ENCODE measurements around the gene COL4A2.

- no peak for TF ChIP-seq CTCF (IDR thresholded peaks at IDR 0.05 in 4 of 5, conservative IDR thresholded peaks at IDR 0.05 in 1 of 5)
- no peak for TF ChIP-seq POLR2A (IDR thresholded peaks at IDR 0.05)
Observed at GRCh38 chr13:110275931-110276552, 31.0 kb upstream of the COL4A2 start.
